HT-29 (cell line): Measurements from ENCODE around the gene GPR148. TPM values are rescaled to one million over a fixed set of nuclear protein-coding genes. Genes with fewer than 3 reads are reported as not detected.

ENCODE experiments used
- DNase-seq: peaks from one replicate; pipeline ENCODE4 v3.0.0-alpha.2; 2015; ENCODE audit warnings: low spot score
- total RNA-seq: library from RNA; depleted of rRNA; stranded (reverse); fragments of >200 nt; shearing (Covaris generic); gene quantifications from 2 replicates; pipeline ENCODE4 v1.2.3, GENCODE V29; 2014; rRNA removed

Gene GPR148
- total RNA-seq, 1 experiment from 2014 or later = not detected

GRCh38 chr2:130768191-130768855, 39.5 kb downstream of the GPR148 start:
- DNase-seq = no peak

DNA sequence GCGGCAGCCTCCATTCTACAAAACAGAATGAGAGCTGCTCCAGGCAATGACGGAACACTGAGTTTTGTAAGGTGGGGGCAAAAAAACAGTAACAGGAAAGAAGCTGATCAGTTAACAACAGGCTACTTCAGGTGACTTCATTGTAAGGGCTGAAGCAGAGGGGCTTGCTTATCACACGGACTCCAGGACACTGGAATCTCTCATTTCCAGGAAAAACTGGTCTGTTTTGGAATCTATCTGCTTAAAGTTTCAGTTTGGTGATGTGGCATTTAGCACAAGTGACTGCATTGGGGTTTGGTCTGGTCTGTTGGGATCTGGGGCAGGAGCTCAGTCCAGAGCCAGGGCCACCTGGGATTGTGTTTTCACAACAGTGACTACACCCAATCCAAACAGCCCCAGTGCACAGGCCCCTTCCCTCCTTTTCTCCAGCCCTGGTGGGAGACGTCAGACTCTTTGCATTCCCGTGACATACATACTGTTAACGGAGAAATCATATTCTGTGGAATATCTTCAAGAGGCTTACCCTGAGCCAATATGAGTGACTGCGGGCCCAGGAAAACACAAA, 40.6 kb downstream of the GPR148 start:
- DNase-seq = no peak

- DNase-seq = no peak
Measured at GRCh38 chr2:130776550-130776949, 47.7 kb downstream of the GPR148 start.

- DNase-seq = no peak
Measured at GRCh38 chr2:130778781-130779180, 49.9 kb downstream of the GPR148 start.

Other genes starting within 250 kb of the GPR148 start
- gene POTEI, start 219.7 kb upstream of the GPR148 start, total RNA-seq = 0.05 and 0.08 TPM in 2 replicates
- gene CFC1B, start 207.8 kb upstream of the GPR148 start, total RNA-seq = not detected in 2 replicates
- gene CFC1, start 129.5 kb upstream of the GPR148 start, total RNA-seq = not detected in 2 replicates
- not detected in 2 replicates for gene POTEJ, start 117.6 kb upstream of the GPR148 start, total RNA-seq
- not detected in 2 replicates for gene AMER3, start 26.5 kb downstream of the GPR148 start, total RNA-seq
- gene ARHGEF4, start 107.8 kb downstream of the GPR148 start, total RNA-seq = 0.13 and 0.15 TPM in 2 replicates